GM18867 (cell line): ENCODE measurements around the gene B4GALT6.
A peak's percentile ranks its signal among the peaks of the same experiment; 100 is the strongest.

Source experiments
- ATAC-seq: cut with Tn5 transposase; IDR thresholded peaks from one replicate; pipeline ENCODE4 v1.9.1; 2021; ENCODE audit warnings: mild to moderate bottlenecking, moderate library complexity; ENCODE audit not compliant: unreplicated experiment

The B4GALT6 gene

GRCh38 chr18:31634331-31634713, 50.1 kb downstream of the B4GALT6 start:
- peak; percentile 99 for ATAC-seq

- ATAC-seq: peak; percentile 13
Observed at GRCh38 chr18:31633392-31634330, 50.7 kb downstream of the B4GALT6 start.

GRCh38 chr18:31632356-31632755, 52.0 kb downstream of the B4GALT6 start:
- no peak for ATAC-seq

- no peak for ATAC-seq
Observed at GRCh38 chr18:31631526-31631925, 52.9 kb downstream of the B4GALT6 start.

GRCh38 chr18:31630549-31630948, 53.8 kb downstream of the B4GALT6 start:
- ATAC-seq: no peak

GRCh38 chr18:31626409-31626808, 58.0 kb downstream of the B4GALT6 start:
- no peak for ATAC-seq

GRCh38 chr18:31624892-31625640, 59.3 kb downstream of the B4GALT6 start:
- no peak for ATAC-seq

- no peak for ATAC-seq
Observed at GRCh38 chr18:31619291-31619690, 65.1 kb downstream of the B4GALT6 start.

- ATAC-seq: no peak
Observed at GRCh38 chr18:31618801-31619200, 65.6 kb downstream of the B4GALT6 start.

- ATAC-seq: peak; percentile 77
Observed at GRCh38 chr18:31617031-31617717, 67.2 kb downstream of the B4GALT6 start.

- no peak for ATAC-seq
Observed at GRCh38 chr18:31616586-31616985, 67.8 kb downstream of the B4GALT6 start.

GRCh38 chr18:31614044-31614443, 70.3 kb downstream of the B4GALT6 start:
- ATAC-seq: no peak

GRCh38 chr18:31612124-31612523, 72.3 kb downstream of the B4GALT6 start:
- ATAC-seq: no peak

- no peak for ATAC-seq
Observed at GRCh38 chr18:31611511-31611910, 72.9 kb downstream of the B4GALT6 start.

GRCh38 chr18:31610286-31611205, 73.8 kb downstream of the B4GALT6 start:
- ATAC-seq: no peak

- no peak for ATAC-seq
Observed at GRCh38 chr18:31609886-31610285, 74.5 kb downstream of the B4GALT6 start.

- no peak for ATAC-seq
Observed at GRCh38 chr18:31607384-31607783, 77.0 kb downstream of the B4GALT6 start.

GRCh38 chr18:31606265-31606664, 78.1 kb downstream of the B4GALT6 start:
- no peak for ATAC-seq

GRCh38 chr18:31603315-31603714, 81.1 kb downstream of the B4GALT6 start:
- no peak for ATAC-seq
